VCaP (cell line): ENCODE measurements around the gene PCED1B.

Experiments used
- H3K27ac ChIP-seq: fragments of 450-650 bp; 2 replicates; pipeline ENCODE4 v1.5.1; 2017
- CTCF ChIP-seq: fragments of 450-650 bp; conservative IDR thresholded peaks from 2 replicates; pipeline ENCODE4 v1.5.1; 2017; ENCODE audit warnings: mild to moderate bottlenecking, moderate library complexity

Gene PCED1B

DNA sequence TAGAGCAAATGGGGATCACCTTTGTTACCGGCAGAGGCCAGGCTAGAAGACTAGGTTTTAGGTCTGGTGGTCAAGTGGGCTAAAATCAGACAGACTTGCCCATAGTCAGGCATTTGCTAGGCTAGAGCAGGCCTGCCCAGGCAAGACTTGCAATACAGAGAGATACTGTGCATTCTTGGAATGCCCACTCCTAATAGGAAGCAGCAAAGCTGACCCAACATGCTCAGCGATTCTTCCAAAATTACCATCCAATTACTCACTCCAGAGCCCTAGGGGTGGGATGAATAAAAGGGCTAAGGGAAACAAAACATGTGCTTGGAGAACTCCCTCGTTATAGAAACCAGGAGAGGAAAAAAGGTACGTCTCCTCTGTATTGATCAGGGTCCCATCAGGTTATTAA is 188.2 kb downstream of the PCED1B start:
- H3K27ac ChIP-seq, result no peak overlapping the region
- TF ChIP-seq CTCF, result no peak

DNA sequence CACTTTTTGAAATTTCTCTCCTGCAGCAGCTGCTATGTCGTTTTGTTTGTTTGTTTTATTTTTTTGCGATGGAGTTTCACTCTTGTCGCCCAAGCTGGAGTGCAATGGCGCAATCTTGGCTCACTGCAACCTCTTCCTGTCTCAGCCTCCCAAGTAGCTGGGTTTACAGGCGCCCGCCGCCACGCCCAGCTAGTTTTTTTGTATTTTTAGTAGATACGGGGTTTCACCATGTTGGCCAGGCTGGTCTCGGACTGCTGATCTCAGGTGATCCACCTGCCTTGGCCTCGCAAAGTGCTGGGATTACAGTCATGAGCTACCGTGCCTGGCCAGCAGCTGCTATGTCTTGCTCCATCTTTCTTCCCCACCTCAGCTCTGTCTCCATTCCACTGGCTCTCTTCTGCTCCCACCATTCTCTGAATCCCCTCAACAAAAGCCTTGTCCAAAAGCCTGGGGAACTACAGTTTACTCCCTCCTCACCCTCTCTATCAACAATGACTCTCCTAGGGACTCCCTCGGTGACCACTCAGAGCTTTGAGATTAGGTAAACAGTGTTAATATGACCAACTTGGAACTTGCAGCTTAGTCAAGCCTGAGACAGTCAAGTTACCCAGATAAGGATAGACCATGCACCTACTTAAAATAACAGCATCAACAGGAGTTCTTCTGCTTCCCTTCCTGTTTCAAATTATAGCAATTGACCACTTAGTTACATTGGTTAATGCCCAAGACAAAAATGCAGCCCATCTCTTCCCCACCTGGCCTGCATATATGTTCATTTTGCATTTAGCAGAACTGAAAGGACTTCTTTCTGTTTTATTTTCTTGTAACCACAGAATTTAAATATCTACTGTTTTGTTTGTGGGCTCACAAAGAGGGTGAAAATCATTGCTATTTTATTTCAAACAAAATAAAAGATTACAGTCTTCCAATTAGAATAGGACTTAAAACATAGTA is 189.4 kb downstream of the PCED1B start:
- H3K27ac ChIP-seq, result no peak overlapping the region
- no peak for TF ChIP-seq CTCF

DNA sequence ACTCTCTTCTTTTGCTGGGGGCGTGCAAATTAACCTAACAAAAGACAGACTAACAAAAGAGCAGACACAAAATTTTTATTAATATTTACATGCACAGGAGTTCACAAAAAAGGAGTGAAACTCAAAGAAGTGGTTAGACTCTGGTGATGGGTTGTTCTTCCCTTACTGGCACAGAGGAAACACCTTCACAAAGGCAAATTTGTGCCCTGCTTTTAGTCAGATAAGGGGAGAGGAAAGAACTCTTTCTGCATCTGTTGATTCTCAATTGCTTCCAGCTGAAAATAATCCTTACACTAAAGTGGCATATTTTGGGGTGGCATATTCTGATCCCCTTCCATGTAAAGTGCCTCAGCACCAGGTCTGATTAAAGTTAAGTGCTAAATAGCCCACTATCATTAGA is 190.5 kb downstream of the PCED1B start:
- TF ChIP-seq CTCF, result no peak
- no peak overlapping the region for H3K27ac ChIP-seq

- no peak overlapping the region for H3K27ac ChIP-seq
- TF ChIP-seq CTCF, result no peak
These were observed 191.6 kb downstream of the PCED1B start for GRCh38 chr12:47270782-47271664.

GRCh38 chr12:47271800-47272239 is 192.4 kb downstream of the PCED1B start:
- TF ChIP-seq CTCF, result no peak
- H3K27ac ChIP-seq, result no peak overlapping the region

- H3K27ac ChIP-seq, result peak overlapping the region; percentile 22; the same call in 1 of the 2 replicates
- TF ChIP-seq CTCF, result no peak
These were observed 193.2 kb downstream of the PCED1B start for GRCh38 chr12:47272412-47273190.
